Measurements from ENCODE around the gene NPDC1.
"Not testable (repeated sequence)": the region's sequence is repeated elsewhere in the genome, so short reads cannot be mapped to it uniquely, and the experiment has no call there.

Gene NPDC1

GRCh38 chr9:137038916-137039315 is 7.1 kb downstream of the NPDC1 start:
- Histone ChIP-seq H3K27me3 (ENCODE audit: control insufficient read depth, insufficient read depth, low read length) (no peaks in the 10 kb centered on the region), H3K4me3 (ENCODE audit: low read length) (no peak overlapping the region), H3K36me3 (ENCODE audit: control insufficient read depth, insufficient read depth, low read length) (no peaks in the 10 kb centered on the region; the same call in 1 of the 2 replicates), H3K27ac (ENCODE audit: low read length) (no peak overlapping the region), H3K9me3 (ENCODE audit: control insufficient read depth, insufficient read depth, low read length) (no peaks in the 10 kb centered on the region), H3K4me1 (ENCODE audit: control insufficient read depth, insufficient read depth, low read length) (peaks cover 1% of the 10 kb centered on the region; the same call in 1 of the 2 replicates)
- no CpG with 5 or more reads among the region's 9 CpGs for WGBS (ENCODE audit: insufficient coverage, insufficient read length)
- no peak for DNase-seq (ENCODE audit: low read depth, low spot score)

GRCh38 chr9:137037483-137037882 is 8.5 kb downstream of the NPDC1 start:
- no peaks in the 10 kb centered on the region for H3K9me3 ChIP-seq (ENCODE audit: control insufficient read depth, insufficient read depth, low read length)
- peaks cover 1% of the 10 kb centered on the region; the same call in 1 of the 2 replicates for H3K4me1 ChIP-seq (ENCODE audit: control insufficient read depth, insufficient read depth, low read length)
- no peak overlapping the region for H3K4me3 ChIP-seq (ENCODE audit: low read length)
- no peaks in the 10 kb centered on the region for H3K27me3 ChIP-seq (ENCODE audit: control insufficient read depth, insufficient read depth, low read length)
- no peak for DNase-seq (ENCODE audit: low read depth, low spot score)
- no peaks in the 10 kb centered on the region; the same call in 1 of the 2 replicates for H3K36me3 ChIP-seq (ENCODE audit: control insufficient read depth, insufficient read depth, low read length)
- no peak overlapping the region for H3K27ac ChIP-seq (ENCODE audit: low read length)
- no CpG with 5 or more reads among the region's 10 CpGs for WGBS (ENCODE audit: insufficient coverage, insufficient read length)

GRCh38 chr9:137037035-137037434 is 8.9 kb downstream of the NPDC1 start:
- Histone ChIP-seq H3K9me3 (ENCODE audit: control insufficient read depth, insufficient read depth, low read length) (no peaks in the 10 kb centered on the region), H3K36me3 (ENCODE audit: control insufficient read depth, insufficient read depth, low read length) (no peaks in the 10 kb centered on the region; the same call in 1 of the 2 replicates), H3K4me1 (ENCODE audit: control insufficient read depth, insufficient read depth, low read length) (peaks cover 1% of the 10 kb centered on the region; the same call in 1 of the 2 replicates), H3K4me3 (ENCODE audit: low read length) (no peak overlapping the region), H3K27me3 (ENCODE audit: control insufficient read depth, insufficient read depth, low read length) (no peaks in the 10 kb centered on the region), H3K27ac (ENCODE audit: low read length) (no peak overlapping the region)
- no CpG with 5 or more reads among the region's 13 CpGs for WGBS (ENCODE audit: insufficient coverage, insufficient read length)
- no peak for DNase-seq (ENCODE audit: low read depth, low spot score)

GRCh38 chr9:137035937-137036336 is 10.0 kb downstream of the NPDC1 start:
- Histone ChIP-seq H3K27me3 (ENCODE audit: control insufficient read depth, insufficient read depth, low read length) (no peaks in the 10 kb centered on the region), H3K27ac (ENCODE audit: low read length) (no peak overlapping the region), H3K9me3 (ENCODE audit: control insufficient read depth, insufficient read depth, low read length) (no peaks in the 10 kb centered on the region), H3K4me3 (ENCODE audit: low read length) (no peak overlapping the region), H3K36me3 (ENCODE audit: control insufficient read depth, insufficient read depth, low read length) (no peaks in the 10 kb centered on the region; the same call in 1 of the 2 replicates), H3K4me1 (ENCODE audit: control insufficient read depth, insufficient read depth, low read length) (peaks cover 1% of the 10 kb centered on the region; the same call in 1 of the 2 replicates)
- WGBS (ENCODE audit: insufficient coverage, insufficient read length): no CpG with 5 or more reads among the region's 8 CpGs
- no peak for DNase-seq (ENCODE audit: low read depth, low spot score)

- no peaks in the 10 kb centered on the region for H3K27me3 ChIP-seq (ENCODE audit: control insufficient read depth, insufficient read depth, low read length)
- H3K36me3 ChIP-seq (ENCODE audit: control insufficient read depth, insufficient read depth, low read length): no peaks in the 10 kb centered on the region; the same call in 1 of the 2 replicates
- peaks cover 1% of the 10 kb centered on the region; the same call in 1 of the 2 replicates for H3K4me1 ChIP-seq (ENCODE audit: control insufficient read depth, insufficient read depth, low read length)
- DNase-seq (ENCODE audit: low read depth, low spot score): no peak
- WGBS (ENCODE audit: insufficient coverage, insufficient read length): no CpG with 5 or more reads among the region's 9 CpGs
- no peak overlapping the region for H3K27ac ChIP-seq (ENCODE audit: low read length)
- no peak overlapping the region for H3K4me3 ChIP-seq (ENCODE audit: low read length)
- no peaks in the 10 kb centered on the region for H3K9me3 ChIP-seq (ENCODE audit: control insufficient read depth, insufficient read depth, low read length)
These were observed 10.5 kb downstream of the NPDC1 start for GRCh38 chr9:137035507-137035834.

- Histone ChIP-seq H3K9me3 (ENCODE audit: control insufficient read depth, insufficient read depth, low read length) (no peaks in the 10 kb centered on the region), H3K27ac (ENCODE audit: low read length) (no peak overlapping the region), H3K27me3 (ENCODE audit: control insufficient read depth, insufficient read depth, low read length) (no peaks in the 10 kb centered on the region), H3K4me1 (ENCODE audit: control insufficient read depth, insufficient read depth, low read length) (peaks cover 1% of the 10 kb centered on the region; the same call in 1 of the 2 replicates), H3K36me3 (ENCODE audit: control insufficient read depth, insufficient read depth, low read length) (no peaks in the 10 kb centered on the region; the same call in 1 of the 2 replicates), H3K4me3 (ENCODE audit: low read length) (no peak overlapping the region)
- WGBS (ENCODE audit: insufficient coverage, insufficient read length): no CpG with 5 or more reads among the region's 24 CpGs
- peak; percentile 78 for DNase-seq (ENCODE audit: low read depth, low spot score)
These were observed 11.1 kb downstream of the NPDC1 start for GRCh38 chr9:137034709-137035506.

GRCh38 chr9:137034039-137034708 is 11.8 kb downstream of the NPDC1 start:
- Histone ChIP-seq H3K9me3 (ENCODE audit: control insufficient read depth, insufficient read depth, low read length) (no peaks in the 10 kb centered on the region), H3K27ac (ENCODE audit: low read length) (no peak overlapping the region), H3K4me3 (ENCODE audit: low read length) (no peak overlapping the region), H3K27me3 (ENCODE audit: control insufficient read depth, insufficient read depth, low read length) (no peaks in the 10 kb centered on the region; the same call in 1 of the 2 replicates), H3K4me1 (ENCODE audit: control insufficient read depth, insufficient read depth, low read length) (peaks cover 2% of the 10 kb centered on the region), H3K36me3 (ENCODE audit: control insufficient read depth, insufficient read depth, low read length) (no peaks in the 10 kb centered on the region; the same call in 1 of the 2 replicates)
- DNase-seq (ENCODE audit: low read depth, low spot score): no peak
- WGBS (ENCODE audit: insufficient coverage, insufficient read length): no CpG with 5 or more reads among the region's 15 CpGs

- H3K36me3 ChIP-seq (ENCODE audit: control insufficient read depth, insufficient read depth, low read length); H3K27ac ChIP-seq (ENCODE audit: low read length); H3K4me3 ChIP-seq (ENCODE audit: low read length); H3K9me3 ChIP-seq (ENCODE audit: control insufficient read depth, insufficient read depth, low read length); H3K4me1 ChIP-seq (ENCODE audit: control insufficient read depth, insufficient read depth, low read length); DNase-seq (ENCODE audit: low read depth, low spot score); H3K27me3 ChIP-seq (ENCODE audit: control insufficient read depth, insufficient read depth, low read length): not testable (repeated sequence)
- no CpG with 5 or more reads among the region's 5 CpGs for WGBS (ENCODE audit: insufficient coverage, insufficient read length)
These were observed 12.5 kb downstream of the NPDC1 start for GRCh38 chr9:137033481-137033880.

- no peaks in the 10 kb centered on the region; the same call in 1 of the 2 replicates for H3K27me3 ChIP-seq (ENCODE audit: control insufficient read depth, insufficient read depth, low read length)
- no peaks in the 10 kb centered on the region for H3K9me3 ChIP-seq (ENCODE audit: control insufficient read depth, insufficient read depth, low read length)
- no peak for DNase-seq (ENCODE audit: low read depth, low spot score)
- H3K4me1 ChIP-seq (ENCODE audit: control insufficient read depth, insufficient read depth, low read length): peaks cover 3% of the 10 kb centered on the region
- no CpG with 5 or more reads among the region's 10 CpGs for WGBS (ENCODE audit: insufficient coverage, insufficient read length)
- H3K36me3 ChIP-seq (ENCODE audit: control insufficient read depth, insufficient read depth, low read length): no peaks in the 10 kb centered on the region; the same call in 1 of the 2 replicates
- no peak overlapping the region for H3K4me3 ChIP-seq (ENCODE audit: low read length)
- no peak overlapping the region for H3K27ac ChIP-seq (ENCODE audit: low read length)
These were observed 13.1 kb downstream of the NPDC1 start for GRCh38 chr9:137032858-137033257.

- no peaks in the 10 kb centered on the region for H3K9me3 ChIP-seq (ENCODE audit: control insufficient read depth, insufficient read depth, low read length)
- no peak within 1 kb of the TSS for H3K27ac ChIP-seq (ENCODE audit: low read length)
- H3K4me1 ChIP-seq (ENCODE audit: control insufficient read depth, insufficient read depth, low read length): peaks cover 3% of the 10 kb centered on the region
- WGBS (ENCODE audit: insufficient coverage, insufficient read length): no CpG with 5 or more reads among the region's 16 CpGs
- DNase-seq (ENCODE audit: low read depth, low spot score): no peak
- no peaks in the 10 kb centered on the region; the same call in 1 of the 2 replicates for H3K27me3 ChIP-seq (ENCODE audit: control insufficient read depth, insufficient read depth, low read length)
- H3K4me3 ChIP-seq (ENCODE audit: low read length): no peak within 1 kb of the TSS; the same call in 1 of the 2 replicates
- H3K36me3 ChIP-seq (ENCODE audit: control insufficient read depth, insufficient read depth, low read length): no peaks in the 10 kb centered on the region; the same call in 1 of the 2 replicates
These were observed 13.9 kb downstream of the NPDC1 start, which contains the start of gene FUT7 for GRCh38 chr9:137031904-137032640. Gene FUT7 (minus strand): TSS chr9:137032088. CDS start chr9:137031991, 97 bp downstream.

All from iPS DF 6.9 (cell line).